Measurements from ENCODE around the gene LDLRAD4.

The LDLRAD4 gene

DNA sequence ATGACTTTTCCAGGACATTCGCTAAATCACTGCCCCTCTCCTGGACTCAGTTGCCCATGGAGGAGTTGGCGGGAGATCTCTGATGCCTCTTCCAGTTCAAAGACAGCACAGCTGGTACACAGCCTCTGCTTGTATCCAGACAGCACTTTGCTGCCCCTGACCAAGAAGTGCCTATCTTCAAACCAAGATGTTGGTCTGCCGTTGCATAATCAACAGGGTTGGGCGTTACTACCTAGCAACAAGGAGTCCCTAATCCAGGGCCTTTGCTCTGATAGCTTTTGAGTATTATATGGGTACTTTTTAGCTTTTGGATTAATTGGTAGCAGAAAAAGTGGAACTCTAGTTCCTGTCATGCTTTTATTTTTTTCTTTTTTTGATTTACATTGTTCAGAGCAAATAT, 341.2 kb downstream of the LDLRAD4 start:
- DNase-seq = no peak

DNA sequence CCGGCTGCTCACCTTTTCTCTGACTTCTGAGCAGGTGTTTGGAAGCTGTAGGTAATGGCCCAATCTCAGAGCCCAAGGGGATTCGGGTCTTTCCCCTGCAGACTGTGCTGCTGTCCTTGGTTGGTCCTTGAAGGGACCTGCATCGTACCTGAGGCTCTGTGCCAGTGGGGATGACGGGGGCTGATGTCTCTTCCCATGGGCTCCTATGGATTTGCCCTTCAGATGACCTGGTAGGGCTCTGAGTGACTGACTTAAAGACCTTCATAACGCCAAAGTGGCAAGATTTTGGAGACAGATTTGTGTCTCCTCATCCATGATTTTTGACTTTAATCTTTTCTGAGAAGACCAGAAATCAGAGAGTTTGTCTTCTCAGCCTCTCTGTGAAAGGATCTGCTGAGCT, 341.7 kb downstream of the LDLRAD4 start:
- DNase-seq = no peak

DNA sequence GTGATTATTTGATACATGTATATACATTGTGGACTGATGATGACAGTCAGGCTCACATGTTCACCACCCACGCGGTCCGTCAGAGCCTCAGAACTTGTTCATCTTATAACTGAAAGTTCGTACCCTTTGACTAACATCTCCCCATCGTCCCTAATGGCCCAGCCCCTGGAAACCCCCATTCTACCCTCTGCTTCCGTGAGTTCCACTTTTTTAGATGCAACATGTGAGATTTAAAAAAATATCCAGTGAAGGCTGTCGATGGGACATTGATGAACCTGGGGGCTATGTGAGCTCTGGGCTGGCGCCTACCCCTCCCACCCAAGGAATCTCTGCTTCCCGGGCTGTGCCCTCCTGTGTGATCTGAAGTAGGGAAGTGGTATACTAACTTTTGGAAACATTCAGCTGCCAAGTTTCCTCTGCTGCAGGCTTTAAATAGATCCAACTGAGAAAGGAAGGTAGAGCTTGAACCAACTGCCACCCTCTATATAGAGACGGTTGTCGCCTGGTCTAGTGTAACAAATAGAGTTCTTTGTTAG, 344.0 kb downstream of the LDLRAD4 start:
- peak in 1 of 56 donors; percentile 32 for DNase-seq

DNA sequence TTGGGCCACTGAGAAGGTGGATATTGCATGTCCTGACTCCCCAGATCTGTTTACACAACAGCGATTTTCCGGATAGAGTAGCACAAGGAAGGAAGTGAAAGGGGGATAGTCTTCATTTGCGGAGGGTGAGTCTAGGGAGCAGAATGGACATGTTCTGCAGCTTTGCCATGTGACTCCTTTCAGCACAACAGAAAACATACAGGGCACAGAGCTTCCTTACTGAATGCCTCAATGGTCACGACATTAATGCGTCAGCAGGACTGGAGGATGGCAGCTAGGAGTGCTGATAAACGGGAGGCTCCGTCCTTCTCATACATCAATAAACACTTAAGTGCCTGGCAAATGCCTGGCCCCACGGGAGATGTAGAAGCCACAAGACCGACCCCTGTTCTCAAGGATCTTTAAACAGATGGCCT, 344.8 kb downstream of the LDLRAD4 start:
- DNase-seq = peak in 35 of 56 donors; percentile 13 to 71 (median 49)

DNA sequence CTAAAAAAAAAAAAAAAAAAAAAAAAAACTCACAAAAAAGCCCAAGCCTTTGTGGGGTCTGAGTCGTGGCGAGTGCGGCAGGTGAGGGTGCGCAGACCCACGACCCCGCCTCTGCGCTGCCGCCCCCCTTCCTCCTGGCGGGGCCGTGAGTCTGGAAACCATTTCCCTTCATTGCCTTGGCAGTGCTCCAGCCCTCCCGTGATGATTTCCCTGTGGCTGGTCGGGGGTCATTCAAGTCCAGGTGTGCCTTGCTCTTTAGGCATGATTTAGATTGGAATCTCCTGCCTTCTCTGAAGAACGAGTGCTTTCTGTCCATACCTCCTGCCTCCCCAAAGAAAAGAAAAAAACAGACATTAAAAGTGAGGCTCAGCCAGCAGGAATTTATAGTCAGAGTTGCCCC, 346.0 kb downstream of the LDLRAD4 start:
- DNase-seq = peak in 7 of 56 donors; percentile 20 to 57 (median 37)

DNA sequence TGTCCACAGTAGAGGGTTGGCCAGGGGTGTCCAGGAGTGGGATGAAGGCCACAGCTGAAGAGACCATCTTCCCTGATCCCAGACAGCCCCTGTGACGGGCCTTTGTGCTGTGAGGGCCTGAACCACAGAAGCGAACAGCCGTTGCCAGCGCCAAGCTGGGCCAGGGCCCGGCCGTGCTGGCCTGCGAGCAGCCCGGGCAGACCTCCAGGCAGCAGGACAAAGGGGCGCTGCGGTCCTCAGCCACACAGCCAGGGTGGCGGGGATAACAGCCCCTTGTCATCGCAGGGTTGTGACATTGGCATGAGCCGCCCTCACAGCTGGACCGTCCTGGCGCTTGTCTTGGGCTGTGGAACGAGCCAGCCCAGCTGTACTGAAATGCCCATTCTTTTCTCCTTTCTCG, 346.7 kb downstream of the LDLRAD4 start:
- peak; percentile 54 to 99 (median 96) for DNase-seq

DNA sequence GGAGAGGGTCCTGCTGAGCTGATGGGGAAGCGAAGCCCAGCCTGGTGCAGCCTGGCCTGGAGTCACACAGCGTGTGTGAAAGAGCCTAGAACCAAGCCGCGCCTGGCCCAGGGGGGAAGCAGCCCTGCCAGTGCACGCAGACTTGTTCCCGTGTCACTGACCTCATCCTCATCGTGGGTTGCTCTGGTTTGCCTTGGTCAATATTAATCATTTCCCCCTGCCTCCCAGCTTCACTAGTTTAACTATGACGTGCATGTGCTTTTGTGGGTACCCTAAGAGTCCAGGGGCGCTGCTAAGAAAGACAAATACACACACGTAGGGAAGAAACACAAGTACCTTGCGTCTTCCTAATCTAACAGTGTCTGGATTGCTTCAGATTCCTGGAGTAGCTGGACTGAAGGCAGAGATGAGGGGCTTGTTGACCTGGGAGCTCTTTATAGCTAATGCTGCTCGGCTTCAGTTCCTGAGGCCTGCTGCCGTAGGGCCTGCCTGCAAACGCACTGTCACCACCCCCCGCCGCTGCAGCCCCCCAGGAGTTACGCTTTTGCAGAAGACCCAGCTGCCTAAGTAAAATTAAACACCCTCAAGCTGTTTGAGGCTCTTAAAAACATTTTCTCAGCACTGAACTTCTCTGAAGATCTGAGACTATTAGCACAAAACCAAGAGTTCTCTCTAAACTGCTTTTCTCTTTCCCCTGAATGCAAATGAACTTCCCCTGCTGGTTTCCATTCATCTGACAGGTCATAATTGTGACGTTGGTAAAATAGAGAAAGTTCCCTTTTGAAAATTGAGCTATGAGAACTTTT, 348.6 kb downstream of the LDLRAD4 start:
- DNase-seq = peak in 49 of 56 donors; percentile 19 to 83 (median 63)

DNA sequence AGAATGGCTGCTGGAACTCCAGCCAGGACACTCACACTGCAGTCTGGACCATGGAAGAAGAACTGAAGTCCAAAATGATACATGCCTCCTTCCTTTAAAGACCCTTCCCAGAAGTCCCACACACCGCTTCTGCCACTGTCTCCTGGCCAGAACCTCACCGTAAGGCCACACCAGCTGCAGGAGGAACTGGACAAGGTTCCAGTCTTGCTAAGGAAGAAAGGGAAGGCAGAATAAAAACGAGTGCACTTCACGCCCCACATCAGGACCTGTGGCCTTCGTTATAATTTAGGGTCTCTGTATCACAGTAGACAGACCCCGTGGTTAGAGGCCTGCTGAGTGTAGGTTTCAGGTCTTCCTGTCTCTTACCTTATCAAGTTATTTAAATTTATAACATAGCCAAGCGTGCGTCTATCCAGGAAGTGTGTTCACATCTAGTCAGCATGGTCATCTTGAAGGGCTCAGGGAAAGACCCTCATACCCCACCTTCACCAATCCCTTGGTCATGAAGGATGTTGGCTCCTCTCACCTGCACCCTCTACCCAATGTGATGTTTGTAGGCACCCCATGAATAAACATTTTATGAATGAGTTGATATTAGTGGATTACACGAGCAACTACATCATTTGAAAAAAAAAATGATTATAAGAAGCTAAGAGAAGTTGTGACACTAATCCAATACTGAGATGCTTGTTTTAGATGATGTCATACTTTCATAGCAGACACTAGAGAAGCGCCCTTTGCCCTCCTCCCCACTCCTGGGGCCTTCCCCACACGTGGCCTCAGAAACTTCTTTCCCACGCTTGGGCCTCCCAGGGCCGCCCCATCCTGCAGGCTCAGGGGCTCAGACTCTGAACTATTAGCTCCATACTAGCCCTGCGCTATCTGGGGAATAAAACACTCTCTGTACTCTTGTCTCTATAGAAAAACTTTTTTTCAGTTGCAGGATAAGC, 350.2 kb downstream of the LDLRAD4 start:
- no peak for DNase-seq

DNA sequence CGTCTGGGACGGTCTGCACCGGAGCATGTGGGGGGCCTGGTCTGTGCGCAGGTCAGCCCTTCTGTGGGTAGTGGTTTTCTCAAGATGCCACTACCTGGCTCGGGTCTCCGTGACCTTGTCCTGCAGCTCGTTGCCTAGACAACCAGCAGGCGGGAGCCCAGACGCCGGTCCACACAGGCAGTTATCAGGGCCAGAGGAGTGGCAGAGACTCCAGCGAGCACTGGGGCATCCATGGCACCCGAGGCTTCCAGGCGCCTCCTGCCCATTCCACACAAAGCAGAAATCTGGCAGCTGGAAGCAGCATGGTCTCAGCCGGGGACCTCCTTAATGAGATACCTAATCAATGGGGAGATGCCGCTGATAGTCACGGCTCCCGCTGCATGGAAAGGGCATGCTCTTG, 351.7 kb downstream of the LDLRAD4 start:
- no peak for DNase-seq

DNA sequence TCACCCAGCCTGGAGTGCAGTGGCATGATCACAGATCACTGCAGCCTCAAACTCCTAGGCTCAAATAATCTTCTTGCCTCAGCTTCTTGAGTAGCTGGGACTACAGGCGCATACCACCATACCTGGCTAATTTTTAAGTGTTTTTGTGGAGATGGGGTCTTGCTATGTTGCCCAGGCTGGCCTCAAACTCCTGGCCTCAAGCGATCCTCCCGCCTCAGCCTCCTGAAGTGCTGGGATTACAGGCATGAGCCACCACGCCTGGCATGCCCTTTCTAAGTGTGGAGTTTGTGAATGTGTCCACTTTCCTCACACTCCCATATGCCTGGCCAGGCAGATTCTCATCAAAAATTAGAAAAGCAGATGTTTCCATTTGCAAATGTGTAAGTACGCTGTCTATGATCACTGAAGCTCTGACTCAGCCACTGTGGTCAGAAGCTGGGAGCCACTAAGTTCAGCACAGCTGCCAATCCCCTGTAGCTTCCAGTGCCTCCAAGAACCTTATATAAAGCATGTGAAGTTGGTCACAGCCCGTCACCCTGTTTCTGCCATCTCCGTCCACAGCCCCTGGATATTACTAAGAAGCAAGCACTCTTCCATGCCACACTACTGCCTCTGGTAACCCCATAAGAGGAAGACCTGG, 352.4 kb downstream of the LDLRAD4 start:
- no peak for DNase-seq

DNA sequence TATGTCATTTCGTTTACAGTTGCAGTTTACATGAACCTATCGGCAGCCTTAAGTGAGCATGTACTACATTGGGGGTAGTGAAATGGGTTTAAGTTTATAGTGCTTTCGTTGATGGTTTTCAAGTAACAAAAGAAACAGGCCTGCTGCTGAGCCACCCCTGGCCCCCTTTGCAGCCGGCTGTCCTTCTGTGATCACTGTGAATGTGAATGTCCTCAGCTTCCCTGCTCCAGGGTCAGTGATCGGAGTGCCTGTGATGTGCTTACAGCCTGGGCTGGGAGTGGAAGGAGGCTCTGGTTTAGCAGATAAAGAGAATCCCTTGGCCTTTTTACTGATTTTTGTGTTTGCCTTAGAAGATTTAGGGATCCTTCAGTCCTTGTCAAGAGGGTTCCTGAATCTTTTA, 353.6 kb downstream of the LDLRAD4 start:
- no peak for DNase-seq

DNA sequence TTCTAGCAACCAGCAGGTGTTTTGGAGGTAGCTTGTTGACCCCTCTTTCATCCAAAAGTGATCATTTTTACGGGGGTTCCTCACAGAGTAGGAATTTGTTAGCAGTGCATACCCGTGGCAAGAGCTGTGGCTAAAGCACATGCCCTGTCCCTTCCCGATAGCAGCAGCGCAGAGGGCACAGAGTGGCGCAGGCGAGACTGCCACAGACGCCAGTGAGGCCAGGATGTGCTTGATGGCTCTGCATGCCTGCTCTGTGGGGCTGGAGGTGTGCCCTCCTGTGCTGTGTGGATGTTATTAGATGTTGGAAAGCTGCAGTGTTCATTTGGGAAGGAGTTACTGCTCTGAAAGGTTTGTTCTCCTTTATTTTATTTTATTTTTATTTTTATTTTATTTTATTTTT, 354.2 kb downstream of the LDLRAD4 start:
- DNase-seq = no peak

DNA sequence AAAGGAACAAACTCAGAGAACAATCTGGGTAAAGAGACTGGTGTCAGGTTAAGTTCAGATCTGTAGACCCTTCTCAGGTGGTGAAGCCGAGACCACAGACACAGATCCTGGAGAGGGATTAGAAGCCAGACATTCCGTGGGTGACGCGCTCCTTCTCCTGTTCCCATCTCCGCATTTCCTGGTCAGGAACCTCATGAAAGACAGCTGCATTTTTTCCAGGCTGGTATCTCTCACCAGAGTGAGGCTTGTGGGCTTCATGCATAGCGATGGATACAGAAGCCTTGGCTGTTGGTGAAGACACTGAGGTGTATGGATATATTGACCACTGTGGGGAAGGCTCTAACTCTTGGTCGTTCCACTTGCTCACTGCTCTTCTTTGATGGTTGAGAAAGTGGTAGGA, 355.2 kb downstream of the LDLRAD4 start:
- no peak for DNase-seq

DNA sequence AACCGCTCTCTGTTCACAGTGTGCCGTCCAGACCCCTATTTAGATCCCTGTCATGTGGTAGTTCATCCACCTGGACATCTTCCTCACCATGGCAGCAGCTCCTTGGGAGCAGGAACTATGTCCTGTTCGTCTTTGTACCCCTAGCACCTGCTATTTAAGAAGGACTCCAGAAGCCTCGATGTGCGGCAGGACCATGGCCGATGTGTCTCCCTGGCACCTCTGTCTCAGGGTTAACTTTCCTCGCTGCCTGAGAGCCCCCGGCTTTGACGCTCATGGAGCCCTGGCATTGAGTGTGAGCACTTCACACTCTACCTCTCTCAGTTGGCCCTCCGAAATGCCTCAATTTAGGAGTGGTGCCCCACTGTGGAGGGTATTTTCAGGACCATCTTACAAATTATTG, 355.8 kb downstream of the LDLRAD4 start:
- DNase-seq = no peak

DNA sequence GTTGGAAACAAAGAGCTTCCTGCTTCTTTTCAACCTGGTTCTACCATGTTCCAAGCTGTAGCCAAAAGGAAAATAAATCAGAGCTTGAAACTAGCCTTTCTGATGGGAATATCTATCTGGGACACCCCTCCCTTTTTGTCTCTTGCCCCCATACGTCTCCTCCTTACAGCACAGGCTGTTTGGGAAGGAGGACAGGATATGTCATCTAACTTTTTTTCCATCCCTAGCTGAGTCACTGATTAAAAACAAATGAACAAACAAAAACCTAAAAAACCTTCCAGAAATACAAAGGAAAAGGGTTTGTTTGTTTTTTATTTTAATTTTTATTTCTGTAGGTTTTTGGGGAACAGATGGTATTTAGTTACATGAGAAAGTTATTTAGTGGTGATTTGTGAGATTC, 356.2 kb downstream of the LDLRAD4 start:
- no peak for DNase-seq

DNA sequence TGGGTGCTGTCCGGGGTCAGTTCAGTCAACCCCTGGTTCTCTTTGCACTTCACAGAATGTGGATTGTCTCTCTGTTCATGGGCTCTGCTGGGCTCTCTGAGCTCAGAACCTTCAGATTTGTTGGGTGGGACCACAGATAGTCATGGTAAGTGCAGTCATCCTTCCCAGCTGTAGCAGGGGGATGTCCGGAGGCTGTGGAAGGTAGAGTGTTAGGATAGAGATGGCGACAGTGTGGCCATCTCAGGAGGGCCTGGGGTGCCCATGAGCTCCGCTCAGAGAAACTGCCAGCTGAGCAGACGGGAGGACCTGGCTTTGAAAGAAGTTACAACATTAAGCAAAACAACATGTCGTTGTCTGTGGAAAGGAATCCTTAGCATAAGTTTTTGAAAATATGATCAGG, 358.0 kb downstream of the LDLRAD4 start:
- DNase-seq = no peak

DNA sequence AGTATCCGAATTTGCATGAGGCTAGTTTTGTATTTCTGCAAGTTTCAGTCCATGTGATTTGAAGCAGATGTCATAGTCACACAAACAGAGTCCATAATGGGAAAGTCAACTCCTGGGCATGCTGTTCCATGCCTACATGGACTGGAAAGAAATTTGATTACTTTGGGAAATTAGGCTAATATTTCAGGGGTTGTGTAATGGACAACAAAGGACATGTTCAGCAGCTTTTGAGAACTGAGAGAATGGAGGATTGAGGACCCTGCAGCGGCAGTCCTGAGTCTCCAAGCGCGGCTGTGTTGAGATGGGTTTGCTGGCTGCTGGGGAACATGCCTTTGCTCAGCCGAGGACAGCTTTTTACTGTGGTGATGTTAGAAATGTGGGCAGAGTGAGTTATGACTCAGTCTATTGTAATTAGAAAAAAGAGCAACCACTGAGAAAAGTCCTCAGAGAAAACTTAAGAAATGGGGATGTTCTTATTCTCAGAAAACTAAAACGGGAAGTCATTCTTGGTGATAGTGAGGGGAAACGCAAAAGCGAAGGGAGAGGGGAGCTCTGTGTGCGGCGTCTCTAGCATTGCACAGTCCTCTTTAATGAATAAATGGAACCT, 358.6 kb downstream of the LDLRAD4 start:
- DNase-seq = peak in 14 of 56 donors; percentile 21 to 63 (median 41)

DNA sequence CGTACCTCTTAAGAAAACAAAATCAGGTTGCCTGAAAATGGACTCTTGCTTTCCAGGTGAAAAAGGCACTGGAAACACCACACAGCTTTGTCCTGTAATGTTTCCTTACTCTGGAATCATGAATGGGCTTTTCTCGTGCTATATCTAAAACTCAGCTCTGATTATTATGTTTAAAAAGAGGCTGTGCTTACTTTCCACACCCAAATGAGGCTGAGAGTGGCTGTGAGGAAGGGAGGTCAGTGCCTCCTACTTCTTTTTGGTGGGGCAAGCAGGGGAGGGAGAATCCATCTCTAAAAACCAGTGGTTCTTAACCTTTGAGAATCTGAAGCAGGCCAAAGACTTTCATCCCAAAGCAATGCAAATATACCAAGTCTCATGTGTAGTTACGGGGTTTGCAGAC, 359.2 kb downstream of the LDLRAD4 start:
- no peak for DNase-seq

DNA sequence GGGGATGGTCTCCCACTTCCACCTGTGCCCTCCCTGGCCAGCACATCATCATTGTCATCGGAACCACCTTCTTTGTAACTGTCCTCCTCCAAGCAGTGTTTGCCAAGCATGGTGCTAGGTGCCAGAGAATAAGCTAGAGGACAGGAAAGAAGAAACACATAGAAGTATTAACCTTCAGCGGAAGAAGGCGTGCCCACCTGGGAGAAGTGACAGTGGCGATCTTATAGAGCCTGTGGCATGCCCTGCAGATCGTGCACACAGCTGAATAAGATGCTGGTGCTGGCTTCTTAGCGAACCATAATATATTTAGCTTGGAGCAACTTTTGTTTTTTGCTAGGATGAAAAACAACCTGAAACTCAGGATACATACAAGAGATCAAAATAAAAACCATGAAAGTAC, 359.8 kb downstream of the LDLRAD4 start:
- no peak for DNase-seq

DNA sequence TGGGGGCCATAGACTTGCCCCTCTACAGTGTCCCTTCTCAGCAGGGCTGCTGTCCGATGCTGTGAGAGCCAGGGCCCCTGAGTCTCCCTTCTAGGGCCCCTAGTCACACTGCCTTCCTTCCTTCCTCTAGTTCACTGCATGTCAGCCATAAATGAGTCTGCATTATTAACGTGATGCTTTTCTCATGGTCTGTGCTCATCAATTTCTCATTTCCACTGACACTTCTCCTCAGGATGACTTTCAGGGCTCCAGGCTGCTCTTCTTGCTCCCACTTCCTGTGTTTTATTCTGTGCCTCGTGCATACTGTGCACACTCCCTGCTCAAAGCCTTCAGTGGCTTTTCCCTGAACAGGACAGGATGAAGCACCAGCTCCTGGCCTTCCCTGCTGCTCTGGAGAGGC, 361.3 kb downstream of the LDLRAD4 start:
- no peak for DNase-seq

DNA sequence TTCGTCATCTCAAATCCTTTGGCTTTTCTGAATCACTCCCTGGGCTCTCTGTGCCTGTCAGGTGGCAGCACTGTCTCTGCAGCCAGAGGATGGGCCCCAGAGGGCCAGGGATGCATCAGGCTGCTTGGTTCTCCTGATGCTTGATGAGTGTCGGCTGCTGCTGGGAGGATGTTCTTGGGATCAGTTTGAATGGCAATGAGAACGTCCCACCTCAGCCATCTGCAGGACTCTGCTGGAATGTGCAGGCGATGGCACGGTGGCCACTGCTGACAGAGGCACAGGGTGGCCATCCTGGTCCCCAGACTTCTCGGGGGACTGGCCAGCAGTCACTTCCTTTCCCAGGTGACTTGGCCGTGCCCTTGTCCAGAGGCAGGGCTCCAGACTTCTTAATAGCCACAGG, 361.8 kb downstream of the LDLRAD4 start:
- peak in 10 of 56 donors; percentile 27 to 62 (median 43) for DNase-seq

Data from nucleus accumbens (tissue), 56 donors.